ENCODE data around the gene BMPR1A.

DNA sequence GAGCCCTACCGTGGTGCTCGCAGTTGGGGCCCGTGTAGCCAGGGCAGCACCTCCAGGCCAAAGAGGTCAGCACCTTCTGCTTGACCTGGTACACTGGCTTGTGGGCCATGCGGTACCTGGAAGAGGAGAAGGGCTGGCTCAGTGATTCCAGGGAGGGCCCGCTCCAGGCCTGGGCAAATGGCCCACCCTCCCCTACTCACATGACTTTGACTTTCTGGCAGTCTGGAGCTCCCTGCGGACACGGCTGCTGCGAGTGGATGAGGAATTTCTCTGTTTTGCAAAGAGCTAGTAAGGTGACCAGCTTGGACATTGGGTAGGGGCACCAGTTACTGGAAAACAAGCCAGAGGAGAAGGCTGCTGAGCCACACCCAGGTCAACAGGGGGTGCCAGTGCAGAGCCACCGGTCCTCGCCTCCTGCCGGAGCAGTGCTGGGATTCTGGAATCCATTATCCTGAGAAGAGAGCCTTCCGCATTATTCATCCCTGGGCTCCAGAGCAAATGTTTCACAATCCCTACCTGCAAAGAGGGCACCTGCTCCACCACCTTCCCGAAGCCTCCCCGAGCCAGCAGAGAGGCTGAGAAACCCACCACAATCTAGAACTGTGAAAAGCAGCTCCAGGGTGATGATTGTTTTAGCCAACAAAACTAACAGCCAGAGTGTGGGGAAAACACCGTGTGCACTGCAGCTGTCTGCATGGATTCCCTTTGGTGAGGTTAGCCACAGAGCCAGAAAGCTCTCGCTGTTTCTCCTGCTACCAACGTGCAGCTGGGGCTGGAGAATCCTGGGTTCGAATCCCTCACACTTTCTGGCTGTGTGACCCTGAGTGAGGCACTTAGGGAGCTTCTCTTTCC, 189.2 kb downstream of the BMPR1A start:
- TF ChIP-seq, protein P1, sequence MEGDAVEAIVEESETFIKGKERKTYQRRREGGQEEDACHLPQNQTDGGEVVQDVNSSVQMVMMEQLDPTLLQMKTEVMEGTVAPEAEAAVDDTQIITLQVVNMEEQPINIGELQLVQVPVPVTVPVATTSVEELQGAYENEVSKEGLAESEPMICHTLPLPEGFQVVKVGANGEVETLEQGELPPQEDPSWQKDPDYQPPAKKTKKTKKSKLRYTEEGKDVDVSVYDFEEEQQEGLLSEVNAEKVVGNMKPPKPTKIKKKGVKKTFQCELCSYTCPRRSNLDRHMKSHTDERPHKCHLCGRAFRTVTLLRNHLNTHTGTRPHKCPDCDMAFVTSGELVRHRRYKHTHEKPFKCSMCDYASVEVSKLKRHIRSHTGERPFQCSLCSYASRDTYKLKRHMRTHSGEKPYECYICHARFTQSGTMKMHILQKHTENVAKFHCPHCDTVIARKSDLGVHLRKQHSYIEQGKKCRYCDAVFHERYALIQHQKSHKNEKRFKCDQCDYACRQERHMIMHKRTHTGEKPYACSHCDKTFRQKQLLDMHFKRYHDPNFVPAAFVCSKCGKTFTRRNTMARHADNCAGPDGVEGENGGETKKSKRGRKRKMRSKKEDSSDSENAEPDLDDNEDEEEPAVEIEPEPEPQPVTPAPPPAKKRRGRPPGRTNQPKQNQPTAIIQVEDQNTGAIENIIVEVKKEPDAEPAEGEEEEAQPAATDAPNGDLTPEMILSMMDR (IDR thresholded peaks at IDR 0.05): no peak
- TF ChIP-seq POLR2AphosphoS5 (IDR thresholded peaks at IDR 0.05) (no peak), POLR2A (IDR thresholded peaks at IDR 0.05) (no peak)
